H1 (cell line): ENCODE data around the gene TNIK. TPM values are rescaled to one million over a fixed set of nuclear protein-coding genes. Genes with fewer than 3 reads are reported as not detected.

Experiments
- CBX5 ChIP-seq: fragments of 300-800, 300-1000 bp; sonication (generic); IDR thresholded peaks from 2 replicates; pipeline ENCODE4 v1.7.1; 2016; ENCODE audit warnings: antibody characterized with exemption, low read length, low read depth
- EP300 ChIP-seq, 2 experiments: IDR thresholded peaks; 1 replicate in 1 of 2; 2 replicates in 1 of 2; pipeline ENCODE4 v1.6.1; 2011 to 2012; ENCODE audit warnings: low read depth in 2 of 2, low read length in 2 of 2, mild to moderate bottlenecking in 2 of 2, borderline replicate concordance in 1 of 2, inconsistent platforms in 1 of 2, moderate library complexity in 1 of 2
- POU5F1 ChIP-seq: IDR thresholded peaks from 2 replicates; pipeline ENCODE4 v1.6.1; 2011; ENCODE audit warnings: low read depth, mild to moderate bottlenecking, low read length, moderate library complexity
- RAD21 ChIP-seq, 2 experiments: IDR thresholded peaks in 1 of 2; conservative IDR thresholded peaks in 1 of 2; 2 replicates each; pipeline ENCODE4 v1.6.1; 2011; ENCODE audit warnings: low read depth in 2 of 2, low read length in 2 of 2, improper control_type of control experiment in 1 of 2, inconsistent platforms in 1 of 2, mild to moderate bottlenecking in 1 of 2, moderate library complexity in 1 of 2
- SP2 ChIP-seq: IDR thresholded peaks from 2 replicates; pipeline ENCODE4 v1.6.1; 2012; ENCODE audit warnings: mild to moderate bottlenecking, low read length, inconsistent platforms
- TCF12 ChIP-seq: IDR thresholded peaks from 2 replicates; pipeline ENCODE4 v1.6.1; 2011; ENCODE audit warnings: low read depth, mild to moderate bottlenecking, low read length
- polyA plus RNA-seq, 7 experiments: library from polyadenylated mRNA; depleted of rRNA in 3 of 7; stranded (reverse) in 5 of 7; unstranded in 2 of 7; fragments of >200 nt in 5 of 7; fragments of 200-250 nt in 2 of 7; gene quantifications; 1 replicate in 5 of 7; 2 replicates in 1 of 7; 4 replicates in 1 of 7; pipeline versions ENCODE4 v1.2.1 to v1.2.3, GENCODE V29; 2011 to 2013; ENCODE audit warnings: missing spikeins in 2 of 7, mixed read lengths in 2 of 7
- total RNA-seq: library from RNA; stranded (reverse); fragmentation: NEBNext Ultra II Directional; extraction: Animal tissue kit (Norgen Biotek cat#: 25700); gene quantifications from 2 replicates; pipeline ENCODE4 v1.2.1, GENCODE V29; 2021
- TF ChIP-seq, protein P1 (sequence below): IDR thresholded peaks from 2 replicates; pipeline ENCODE4 v1.6.1; 2011; ENCODE audit warnings: low read depth, mild to moderate bottlenecking, low read length; ENCODE audit not compliant: insufficient read depth

The TNIK gene
- total and polyA plus RNA-seq, 2 of the 8 experiments (the other 6 are each of a cell fraction or from before 2014, with no cell fraction given) = 7.4 to 42.0 TPM

DNA sequence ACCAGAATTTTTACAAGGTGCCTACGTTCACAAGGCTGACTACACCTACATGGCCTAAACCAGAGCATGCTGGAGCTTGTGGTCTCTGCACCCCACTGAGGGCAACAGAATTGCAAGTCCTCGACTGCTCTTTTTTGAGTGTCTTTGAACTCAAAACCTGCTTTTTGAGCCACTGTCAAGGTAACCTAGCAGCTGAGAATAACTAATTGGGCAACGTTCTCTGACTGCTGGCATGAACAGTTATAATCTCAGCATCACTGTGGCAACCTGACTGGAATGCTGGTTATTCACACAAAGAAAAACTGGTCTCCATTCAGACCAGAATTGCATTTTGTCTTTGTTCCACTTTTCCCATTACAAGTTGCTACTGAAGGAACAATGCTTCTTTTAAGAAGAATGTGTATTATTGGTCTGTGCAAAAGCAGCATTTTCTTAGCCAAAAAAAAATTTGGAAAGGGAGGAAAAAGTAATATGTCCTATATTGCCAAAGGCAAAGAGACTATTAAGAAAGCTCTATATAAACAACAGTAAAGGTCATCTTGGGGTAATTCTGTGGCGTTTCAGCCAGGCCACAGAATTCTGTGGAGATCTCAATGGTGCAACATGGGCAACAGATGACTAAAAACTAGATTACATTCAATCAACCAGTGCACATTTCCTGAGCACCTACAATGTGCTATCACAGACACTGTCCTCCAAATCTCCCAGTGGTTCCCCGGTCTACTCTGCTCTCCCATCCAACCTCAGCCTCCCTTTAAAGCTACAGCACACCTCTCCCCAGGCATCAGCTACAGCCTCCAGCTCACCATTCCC lies 76.8 kb downstream of the TNIK start (continued):
- TF ChIP-seq, protein P1, sequence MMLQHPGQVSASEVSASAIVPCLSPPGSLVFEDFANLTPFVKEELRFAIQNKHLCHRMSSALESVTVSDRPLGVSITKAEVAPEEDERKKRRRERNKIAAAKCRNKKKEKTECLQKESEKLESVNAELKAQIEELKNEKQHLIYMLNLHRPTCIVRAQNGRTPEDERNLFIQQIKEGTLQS = no peak
- TF ChIP-seq SP2 = no peak
- TF ChIP-seq EP300 (IDR thresholded peaks at IDR 0.05; ENCODE audit: borderline replicate concordance in 1 of 2, low read depth in 2 of 2, low read length in 2 of 2) = no peak
- no peak for TF ChIP-seq CBX5
- no peak for TF ChIP-seq POU5F1
- TF ChIP-seq TCF12 = no peak
- TF ChIP-seq RAD21 (IDR thresholded peaks at IDR 0.05 in 1 of 2, conservative IDR thresholded peaks at IDR 0.05 in 1 of 2; ENCODE audit: low read depth in 2 of 2, low read length in 2 of 2) = no peak
- TF ChIP-seq, all 59 proteins: peak for 0
